ENCODE data around the gene TRUB2. TPM values are rescaled to one million over a fixed set of nuclear protein-coding genes. Genes with fewer than 3 reads are reported as not detected.

TRUB2 gene
- total and polyA plus RNA-seq, 2 of the 8 experiments (the other 6 are each of a cell fraction or from before 2014, with no cell fraction given): 20.7 to 37.8 TPM

- no peak overlapping the region for H2BK12ac ChIP-seq (ENCODE audit: low read depth, low read length)
- H2BK15ac ChIP-seq (ENCODE audit: low read length): no peak overlapping the region
- FAIRE-seq (no peak), DNase-seq (ENCODE audit: low read depth in 1 of 2, low spot score in 2 of 2) (no peak)
- 0 out of 2 replicates have a peak overlapping the region, but pooled peaks have one; percentile 71 for H2BK5ac ChIP-seq (ENCODE audit: low read depth, low read length)
- H2AK5ac ChIP-seq (ENCODE audit: low read depth, low read length): no peak overlapping the region
- H3K79me1 ChIP-seq (ENCODE audit: low read depth, low read length): peaks cover 10% of the 10 kb centered on the region; the same call in 1 of the 2 replicates
- H4K5ac ChIP-seq (ENCODE audit: insufficient read length, low read depth, low read length): no peak overlapping the region
- H3K4me2 ChIP-seq (ENCODE audit: insufficient read depth in 1 of 2, low read depth in 2 of 2, low read length in 2 of 2): peak overlapping the region; percentile 77 to 90
- ChIA-PET POLR2A (ENCODE audit: partially characterized antibody) (interaction anchor here (1.0 to 6.2 kb wide), 8 partner anchors 8 to 94 kb away, joined by 3 to 52 read pairs (median 4); partner anchors contain the start of genes GOLGA2 and SWI5), CTCF (ENCODE audit: partially characterized antibody) (interaction anchor here (1.1 to 25.1 kb wide), 5 partner anchors 8 to 39 kb away, joined by 3 to 544 read pairs (median 29); no protein-coding TSS in a partner anchor)
- H3K36me3 ChIP-seq (ENCODE audit: control insufficient read depth in 2 of 4, insufficient read depth in 4 of 4, low read length in 3 of 4): no peaks in the 10 kb centered on the region; a peak in 2 of 8 replicates
- peaks cover 8% of the 10 kb centered on the region; the same call in 1 of the 2 replicates for H3K23me2 ChIP-seq (ENCODE audit: low read depth, low read length)
- H3K27ac ChIP-seq (ENCODE audit: low read depth, low read length): no peak overlapping the region
- no peak overlapping the region for H2BK20ac ChIP-seq (ENCODE audit: low read length)
- peaks cover 11 to 30% (median 20%) of the 10 kb centered on the region in 4 experiments for H3K27me3 ChIP-seq (replicated peaks in 1 of 4; ENCODE audit: control insufficient read depth in 3 of 4, extremely low read depth in 1 of 4, insufficient read depth in 3 of 4, low read length in 3 of 4)
- peaks cover 7 to 25% of the 10 kb centered on the region in 2 experiments for H3K79me2 ChIP-seq (ENCODE audit: control insufficient read depth in 1 of 2, insufficient read depth in 2 of 2, low read length in 2 of 2)
- H4K91ac ChIP-seq (replicated peaks; ENCODE audit: insufficient read length, low read length): no peak overlapping the region
- H2AFZ ChIP-seq (ENCODE audit: low read length): no peak overlapping the region; the same call in 1 of the 2 replicates
- H4K20me1 ChIP-seq (replicated peaks in 1 of 2; ENCODE audit: control insufficient read depth in 1 of 2, insufficient read depth in 2 of 2, low read length in 2 of 2): peaks cover 0 to 11% of the 10 kb centered on the region in 2 experiments
- no peak overlapping the region for H3K14ac ChIP-seq (ENCODE audit: insufficient read length)
- no peak overlapping the region for H3K9ac ChIP-seq (replicated peaks in 1 of 4; ENCODE audit: extremely low read depth in 1 of 4, low read depth in 3 of 4, low read length in 3 of 4)
- H3K23ac ChIP-seq (ENCODE audit: insufficient read length): no peak overlapping the region
- H4K8ac ChIP-seq (ENCODE audit: extremely low read depth, insufficient read depth, low read length): no peak overlapping the region
- H3K4ac ChIP-seq (replicated peaks; ENCODE audit: insufficient read length, low read depth, low read length): no peak overlapping the region
- H3K56ac ChIP-seq (replicated peaks; ENCODE audit: insufficient read length, low read depth, low read length): no peak overlapping the region
- H3K4me3 ChIP-seq (ENCODE audit: extremely low read depth in 1 of 4, insufficient read depth in 2 of 4, low read depth in 3 of 4, low read length in 4 of 4): peak overlapping the region; percentile 82 to 96 (median 95)
- no peak overlapping the region for H2BK120ac ChIP-seq (replicated peaks; ENCODE audit: low read depth, low read length)
- no peaks in the 10 kb centered on the region for H3K9me3 ChIP-seq (ENCODE audit: insufficient read depth in 2 of 2, low read depth in 1 of 2, low read length in 1 of 2)
- H3K18ac ChIP-seq (ENCODE audit: extremely low read depth, low read length): no peak overlapping the region; the same call in 1 of the 2 replicates
- H3K4me1 ChIP-seq (replicated peaks in 1 of 4; ENCODE audit: control insufficient read depth in 3 of 4, insufficient read depth in 4 of 4, low read length in 3 of 4): peaks cover 3 to 12% (median 6%) of the 10 kb centered on the region in 4 experiments; a peak in 6 of 7 replicates
- TF ChIP-seq FOSL1 (IDR thresholded peaks at IDR 0.05; ENCODE audit: insufficient read depth, low read depth, low read length) (no peak), HDAC2 (IDR thresholded peaks at IDR 0.05; ENCODE audit: borderline replicate concordance in 1 of 2, low read depth in 2 of 2, low read length in 2 of 2) (no peak), SUZ12 (IDR thresholded peaks at IDR 0.05; ENCODE audit: low read length) (no peak), POU5F1 (IDR thresholded peaks at IDR 0.05; ENCODE audit: low read depth, low read length) (no peak), GABPA (IDR thresholded peaks at IDR 0.05; ENCODE audit: borderline replicate concordance, insufficient read depth, low read length) (no peak), RXRA (IDR thresholded peaks at IDR 0.05; ENCODE audit: insufficient read depth, low read depth, low read length) (no peak), CHD1 (IDR thresholded peaks at IDR 0.05; ENCODE audit: low read depth, low read length) (no peak), JUN (IDR thresholded peaks at IDR 0.05; ENCODE audit: low read depth, low read length) (no peak), SAP30 (IDR thresholded peaks at IDR 0.05; ENCODE audit: insufficient read depth, insufficient replicate concordance, low read length) (no peak), KDM5A (IDR thresholded peaks at IDR 0.05; ENCODE audit: low read length) (no peak), YY1 (IDR thresholded peaks at IDR 0.05; ENCODE audit: low read depth, low read length) (no peak), PHF8 (conservative IDR thresholded peaks at IDR 0.05; ENCODE audit: low read depth, low read length) (no peak), EP300 (IDR thresholded peaks at IDR 0.05; ENCODE audit: borderline replicate concordance in 1 of 2, low read depth in 2 of 2, low read length in 2 of 2) (no peak), TBP (IDR thresholded peaks at IDR 0.05; ENCODE audit: low read depth, low read length) (no peak)
These were observed 48.1 kb upstream of the TRUB2 start for GRCh38 chr9:128370367-128370751.
